Stomach (tissue), 4 donors: Measurements from ENCODE around the gene B9D2.

Experiments
- CTCF ChIP-seq, 7 experiments: fragments of 450-650 bp in 4 of 7; fragments of 200-600 bp in 3 of 7; sonication (generic) in 3 of 7; IDR thresholded peaks; one replicate each; pipeline ENCODE4 v1.5.1; 2016 to 2019; ENCODE audit warnings: antibody characterized with exemption in 7 of 7, control low read depth in 2 of 7, mild to moderate bottlenecking in 1 of 7
- EP300 ChIP-seq: sonication (generic); formaldehyde crosslinking; IDR thresholded peaks from one replicate; pipeline ENCODE4 v1.6.1; 2017; ENCODE audit warnings: antibody characterized with exemption

DNA sequence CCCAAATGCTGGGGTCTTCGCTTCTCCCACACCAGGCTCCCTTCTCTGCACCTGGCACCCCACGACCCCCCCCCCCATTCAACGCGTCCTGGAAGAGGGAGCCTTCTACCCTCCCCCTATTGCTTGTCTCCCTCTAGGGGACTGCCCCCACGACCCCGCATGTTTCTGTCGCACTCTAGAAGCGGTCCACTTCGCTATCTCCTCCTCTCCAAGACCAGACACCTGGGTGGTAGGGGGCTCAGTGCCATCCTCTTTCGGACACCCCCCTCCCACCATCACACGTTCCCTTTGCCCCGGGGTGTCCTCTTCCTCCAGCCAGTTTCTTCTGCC is 11.7 kb downstream of the B9D2 start:
- TF ChIP-seq CTCF (IDR thresholded peaks at IDR 0.05) (no peak), EP300 (no peak)
